GM10847 (cell line): ENCODE results near the gene TFIP11.

Source experiments
- POLR2A ChIP-seq: IDR thresholded peaks from 2 replicates; pipeline ENCODE4 v1.6.1; 2011; ENCODE audit not compliant: insufficient read length; ENCODE audit errors: extremely low read depth

The TFIP11 gene

GRCh38 chr22:26527167-26527566, 14.9 kb upstream of the TFIP11 start:
- TF ChIP-seq POLR2A = no peak

GRCh38 chr22:26525946-26526564, 13.8 kb upstream of the TFIP11 start:
- no peak for TF ChIP-seq POLR2A

DNA sequence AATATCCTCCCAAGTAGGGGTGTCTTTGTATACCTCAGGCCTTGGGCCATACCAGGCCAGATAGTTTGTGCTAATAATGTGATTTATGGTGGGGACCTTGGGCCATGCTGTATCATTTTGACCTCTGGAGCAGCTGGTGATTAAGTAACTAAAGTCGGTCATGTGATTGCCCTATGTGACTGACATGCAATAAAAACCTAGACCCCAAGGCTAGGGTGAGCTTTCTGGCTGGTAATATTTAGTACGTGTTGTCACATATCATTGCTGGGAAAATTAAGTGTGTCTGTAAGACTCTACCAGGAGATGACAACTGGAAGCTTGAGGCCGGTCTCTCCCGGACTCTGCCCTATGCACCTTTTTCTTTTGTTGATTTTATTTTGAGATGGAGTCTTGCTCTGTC, 12.6 kb upstream of the TFIP11 start:
- TF ChIP-seq POLR2A = no peak

DNA sequence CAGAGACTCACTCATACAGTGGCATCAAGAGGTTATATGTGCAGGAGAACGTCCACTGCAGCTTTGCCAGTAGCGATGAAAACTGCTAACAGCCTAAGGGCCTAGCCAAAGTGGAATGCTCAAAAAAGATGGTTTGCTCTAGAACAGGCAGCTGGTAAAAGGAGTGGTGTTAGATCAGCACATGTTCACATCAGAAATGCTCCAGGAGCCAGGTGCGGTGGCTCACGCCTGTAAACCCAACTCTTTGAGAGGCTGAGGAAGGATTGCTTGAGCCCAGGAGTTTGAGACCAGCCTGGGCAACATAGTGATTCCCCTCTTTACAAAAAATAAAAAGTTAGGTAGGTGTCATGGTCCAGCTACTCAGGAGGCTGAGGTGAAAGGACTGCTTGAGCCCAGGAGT, 10.3 kb upstream of the TFIP11 start:
- TF ChIP-seq POLR2A = no peak

DNA sequence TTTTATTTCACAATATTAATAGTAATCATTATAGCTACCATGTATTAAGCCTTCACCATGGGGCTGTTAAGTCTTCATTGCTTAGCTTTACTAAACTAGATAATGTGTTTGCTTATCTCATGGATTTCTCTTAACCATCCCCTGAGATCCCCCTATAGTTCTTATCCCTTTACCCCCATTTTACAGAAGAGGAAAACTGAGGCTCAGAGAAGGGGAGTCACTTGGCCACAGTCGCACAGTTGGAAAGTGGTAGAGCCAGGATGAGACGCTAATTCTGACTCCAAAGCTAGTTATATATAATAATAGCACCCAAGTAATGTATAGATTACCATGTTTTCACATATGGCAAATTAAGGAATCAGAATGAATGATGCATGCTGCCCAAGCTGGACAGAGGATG, 9.7 kb upstream of the TFIP11 start:
- TF ChIP-seq POLR2A = no peak

DNA sequence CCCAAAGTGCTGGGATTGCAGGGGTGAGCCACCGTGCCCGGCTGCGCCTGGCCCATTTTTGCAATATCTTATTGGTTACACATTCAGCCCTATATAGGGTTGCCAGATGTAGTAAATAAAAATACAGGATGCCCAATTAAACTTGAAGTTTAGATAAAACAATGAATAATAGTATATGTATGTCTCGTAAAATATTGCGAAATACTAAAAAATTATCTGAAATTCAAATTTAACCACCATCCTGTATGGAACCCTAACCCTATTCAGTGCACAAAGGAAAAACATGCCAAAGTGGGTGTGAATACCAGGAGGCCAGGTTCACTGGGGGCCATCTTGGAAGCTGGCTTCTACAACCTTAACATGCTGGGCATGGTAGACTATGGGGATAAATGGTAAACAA, 5.2 kb upstream of the TFIP11 start:
- TF ChIP-seq POLR2A = no peak

DNA sequence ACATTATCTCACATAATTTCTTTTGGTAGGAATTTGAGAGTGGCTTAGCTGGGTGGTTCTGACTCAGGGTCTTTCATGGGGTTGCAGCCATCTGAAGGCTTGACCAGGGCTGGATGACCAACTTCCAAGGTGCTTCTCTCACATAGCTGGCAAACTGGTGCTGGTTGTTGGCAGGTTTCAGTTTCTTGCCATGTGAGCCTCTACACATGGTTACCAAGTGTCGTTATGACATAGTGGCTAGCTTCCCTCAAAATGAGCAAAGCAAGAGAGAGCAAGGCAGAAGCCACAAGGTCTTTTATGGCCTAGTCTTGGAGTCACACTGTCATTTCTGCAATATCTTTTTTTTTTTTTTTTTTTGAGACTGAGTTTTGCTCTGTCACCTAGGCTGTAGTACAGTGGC, 4.2 kb upstream of the TFIP11 start:
- no peak for TF ChIP-seq POLR2A

DNA sequence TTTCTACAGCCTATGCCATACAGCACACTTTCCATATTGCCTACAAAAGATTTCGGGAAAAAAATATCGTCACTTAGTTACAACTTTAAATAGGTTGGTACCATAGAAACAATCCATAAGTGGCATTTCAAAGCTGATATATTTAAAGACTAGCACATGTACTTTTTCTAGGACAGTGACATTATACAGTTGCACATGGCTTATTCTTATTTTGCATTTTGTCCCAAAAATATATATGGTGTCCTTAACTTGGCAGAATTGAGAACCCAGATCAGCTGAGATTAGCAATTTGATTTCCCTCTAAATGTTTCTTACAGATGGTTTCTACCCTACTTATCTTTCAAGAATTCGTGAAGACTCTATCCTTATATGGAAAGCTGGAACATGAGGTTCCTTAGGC, 3.7 kb upstream of the TFIP11 start:
- no peak for TF ChIP-seq POLR2A

- no peak for TF ChIP-seq POLR2A
These were observed 2.3 kb upstream of the TFIP11 start for GRCh38 chr22:26514419-26515161.

- TF ChIP-seq POLR2A = no peak
These were observed 1.6 kb upstream of the TFIP11 start for GRCh38 chr22:26513838-26514237.

DNA sequence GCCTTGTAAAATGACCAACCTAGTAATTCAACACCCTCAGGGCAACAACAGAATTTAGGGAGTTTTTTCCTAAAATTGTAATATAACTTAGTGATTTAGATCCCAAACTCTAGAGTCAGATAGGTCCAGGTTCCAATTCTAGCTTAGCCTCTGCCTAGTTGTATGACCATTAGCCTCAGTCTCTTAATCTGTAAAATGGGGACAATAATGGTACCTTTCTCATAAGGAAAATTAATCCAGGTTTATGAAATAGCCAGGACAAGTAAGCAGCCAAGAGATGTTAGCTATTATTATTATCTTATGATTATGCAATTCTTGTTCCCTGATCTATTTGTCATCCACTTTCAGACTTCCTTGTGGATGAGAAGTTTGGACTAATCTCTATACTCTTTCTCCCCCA, 4.1 kb downstream of the TFIP11 start:
- TF ChIP-seq POLR2A = no peak

GRCh38 chr22:26503758-26504157, 8.5 kb downstream of the TFIP11 start:
- TF ChIP-seq POLR2A = no peak

DNA sequence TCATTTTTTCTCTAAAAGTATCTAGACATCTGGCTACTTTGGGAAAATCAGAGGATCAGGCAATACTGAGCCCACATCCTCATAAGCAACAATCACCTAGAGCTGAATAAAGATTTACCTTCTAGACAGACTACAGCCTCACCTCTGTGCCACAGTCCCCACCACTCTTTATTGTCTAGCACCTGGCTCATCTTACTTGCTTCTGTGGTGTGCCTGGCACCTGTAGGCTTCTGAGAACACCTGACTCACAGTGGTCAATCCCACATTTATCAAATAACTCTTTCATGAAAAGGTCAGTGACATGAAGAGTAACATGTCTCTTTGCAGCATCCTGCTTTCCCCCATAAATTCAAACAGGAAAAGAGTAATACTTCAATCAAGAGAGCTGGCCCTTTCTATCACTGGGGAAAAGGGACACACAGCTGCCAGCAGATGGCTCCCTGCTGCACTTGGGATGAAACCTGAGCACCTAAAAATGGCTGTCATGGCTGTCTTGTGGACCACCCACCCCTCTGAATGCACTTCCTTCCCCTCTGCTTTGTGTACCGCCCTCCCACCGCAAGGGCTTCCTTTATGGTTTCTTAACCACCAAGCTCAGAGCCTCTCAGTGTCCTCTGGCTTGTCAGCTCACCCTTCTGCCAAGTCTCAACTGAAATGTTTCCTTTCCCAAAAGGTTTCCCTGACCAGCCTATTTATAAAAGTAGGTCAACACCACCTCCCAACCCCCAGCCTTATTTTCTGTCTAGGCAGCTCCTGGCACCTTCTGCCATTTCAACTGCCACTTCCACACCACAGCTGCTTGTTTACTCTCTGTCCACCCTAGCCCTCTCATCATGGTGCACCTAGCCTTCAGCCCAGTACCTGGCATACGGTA, 9.3 kb downstream of the TFIP11 start:
- TF ChIP-seq POLR2A = no peak

GRCh38 chr22:26501996-26502395, 10.3 kb downstream of the TFIP11 start:
- TF ChIP-seq POLR2A = no peak

DNA sequence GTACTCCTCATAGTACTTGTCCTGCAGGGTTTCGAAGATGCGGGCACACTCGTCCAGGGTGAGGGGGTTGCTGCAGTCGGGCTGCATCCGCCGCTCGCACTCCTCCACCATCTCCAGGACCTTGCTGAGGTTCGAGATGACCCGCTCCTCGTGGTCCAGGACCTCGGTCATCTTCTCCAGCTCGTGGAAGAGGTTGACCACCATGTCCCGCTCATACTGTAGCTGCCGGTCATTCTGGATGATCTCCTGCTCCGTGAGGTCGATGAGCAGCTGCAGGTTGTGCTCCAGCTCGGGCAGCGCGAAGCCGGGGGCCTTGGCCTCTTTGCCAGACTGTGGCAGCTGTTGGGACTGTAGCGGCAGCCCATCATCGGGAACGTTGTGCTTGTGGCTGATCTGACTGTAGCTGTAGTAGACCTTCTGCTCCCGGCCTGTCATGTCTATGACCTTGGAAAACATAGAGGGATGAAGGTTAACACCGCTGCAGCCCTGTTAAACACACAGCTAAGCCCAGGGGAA, 13.0 kb downstream of the TFIP11 start:
- no peak for TF ChIP-seq POLR2A

DNA sequence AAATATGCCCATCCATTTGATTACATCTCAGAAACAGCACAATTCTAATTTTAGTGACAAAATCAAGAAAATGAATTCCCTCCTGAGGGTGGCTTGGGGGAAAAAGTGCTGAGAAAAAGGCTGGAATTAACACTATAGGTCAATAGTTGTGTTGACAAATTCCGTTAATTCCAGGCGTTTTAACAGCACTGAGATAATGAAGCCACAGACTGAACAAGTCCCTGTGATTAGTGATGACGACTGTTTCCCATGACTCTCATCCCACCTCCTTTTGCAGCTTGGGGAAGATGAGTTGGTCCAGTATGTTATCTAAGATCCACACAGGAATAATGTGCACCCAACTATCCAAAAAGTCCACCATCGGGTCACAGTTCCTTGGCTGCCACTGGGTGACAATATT, 15.8 kb downstream of the TFIP11 start:
- TF ChIP-seq POLR2A = no peak
